ENCODE measurements around the gene SHISA4.

GRCh38 chr1:201941420-201942128 lies 52.9 kb downstream of the SHISA4 start:
- no peak for TF ChIP-seq CTCF (IDR thresholded peaks at IDR 0.05)
- TF ChIP-seq ELF4 (CRISPR knock-in tag; IDR thresholded peaks at IDR 0.05; ENCODE audit: low read depth): no peak
- no peak for TF ChIP-seq USF2 (CRISPR knock-in tag; IDR thresholded peaks at IDR 0.05)
- TF ChIP-seq ZBTB21 (CRISPR knock-in tag; IDR thresholded peaks at IDR 0.05; ENCODE audit: borderline replicate concordance): no peak
- TF ChIP-seq ATF3 (CRISPR knock-in tag; conservative IDR thresholded peaks at IDR 0.05): no peak
- no peak for TF ChIP-seq JUN (CRISPR knock-in tag; IDR thresholded peaks at IDR 0.05)
- TF ChIP-seq TEAD4 (CRISPR knock-in tag; IDR thresholded peaks at IDR 0.05): no peak
- no peak for TF ChIP-seq ATF1 (CRISPR knock-in tag; IDR thresholded peaks at IDR 0.05)
